Vagina (tissue), 2 donors: Measurements from ENCODE around the gene WEE1.

Experiments
- CTCF ChIP-seq, 3 experiments: fragments of 450-650 bp in 2 of 3; fragments of 200-600 bp in 1 of 3; sonication (generic) in 1 of 3; IDR thresholded peaks; one replicate each; pipeline ENCODE4 v1.5.1; 2017 to 2019; ENCODE audit warnings: antibody characterized with exemption in 3 of 3, mild to moderate bottlenecking in 2 of 3, moderate library complexity in 2 of 3
- POLR2AphosphoS5 ChIP-seq, 2 donors: sonication (generic); formaldehyde crosslinking; IDR thresholded peaks; one replicate each; pipeline ENCODE4 v1.9.0; 2017; ENCODE audit warnings: antibody characterized with exemption in 2 of 2, mild to moderate bottlenecking in 2 of 2, low read depth in 1 of 2; ENCODE audit not compliant: insufficient read depth in 1 of 2

GRCh38 chr11:9625162-9625561 lies 51.7 kb downstream of the WEE1 start:
- TF ChIP-seq POLR2AphosphoS5 (IDR thresholded peaks at IDR 0.05; ENCODE audit: insufficient read depth in 1 of 2, low read depth in 1 of 2) (no peak), CTCF (IDR thresholded peaks at IDR 0.05) (no peak)
